ENCODE data around the gene GPHB5. TPM values are rescaled to one million over a fixed set of nuclear protein-coding genes. Genes with fewer than 3 reads are reported as not detected.

GPHB5 gene
- total RNA-seq, 1 donor from 2014 or later: not detected

DNA sequence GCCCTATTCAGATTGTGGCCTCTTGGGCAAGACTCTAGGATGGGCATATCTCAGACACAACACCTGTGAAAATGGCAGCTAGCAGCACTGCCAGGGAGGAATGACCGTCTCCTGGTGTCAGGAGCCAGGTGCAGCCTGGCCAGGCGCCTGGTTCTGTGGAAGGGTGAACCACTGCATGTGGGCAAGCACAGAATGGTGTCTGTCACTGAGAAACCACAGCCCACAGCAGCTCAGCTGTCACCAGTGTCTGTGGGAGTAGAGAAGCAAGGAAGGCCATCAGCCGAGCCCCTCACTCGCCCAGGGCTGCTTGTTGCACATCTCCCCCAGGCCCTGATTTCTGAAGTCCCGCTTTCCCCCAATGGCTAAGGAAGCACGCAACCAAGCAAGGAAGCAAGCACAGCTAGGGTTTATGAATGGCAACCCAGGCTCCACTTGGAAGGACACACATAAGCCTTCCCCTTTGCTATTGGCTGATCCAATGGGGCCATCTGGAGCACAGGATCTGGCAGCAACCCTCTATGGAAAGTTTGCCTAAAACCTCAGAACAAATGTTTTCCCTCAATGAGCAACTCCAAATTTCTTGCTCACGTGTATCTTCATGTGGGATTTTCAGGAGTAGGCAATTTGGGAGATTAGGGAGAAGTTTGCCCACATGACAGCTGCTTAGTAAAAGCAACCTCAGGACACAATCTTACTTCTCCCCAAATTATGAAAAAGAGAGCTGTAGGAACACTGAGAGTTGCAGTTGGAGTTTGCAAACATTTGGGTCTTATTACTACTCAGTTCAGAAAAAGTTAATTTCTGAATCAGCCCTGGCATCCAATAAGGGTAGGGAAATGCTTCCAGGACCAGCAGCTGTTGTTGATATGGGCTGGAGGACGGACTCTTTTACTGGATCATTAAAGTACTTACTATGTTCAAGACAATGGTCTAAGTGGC lies 44.7 kb downstream of the GPHB5 start:
- peak; percentile 44 for DNase-seq
- intact Hi-C loops (cut with DNase I): loop anchor here (10.0 kb wide), 1 partner anchor 1109 kb away; no protein-coding TSS in a partner anchor
- ATAC-seq (ENCODE audit: poor library complexity): peak; percentile 87

DNA sequence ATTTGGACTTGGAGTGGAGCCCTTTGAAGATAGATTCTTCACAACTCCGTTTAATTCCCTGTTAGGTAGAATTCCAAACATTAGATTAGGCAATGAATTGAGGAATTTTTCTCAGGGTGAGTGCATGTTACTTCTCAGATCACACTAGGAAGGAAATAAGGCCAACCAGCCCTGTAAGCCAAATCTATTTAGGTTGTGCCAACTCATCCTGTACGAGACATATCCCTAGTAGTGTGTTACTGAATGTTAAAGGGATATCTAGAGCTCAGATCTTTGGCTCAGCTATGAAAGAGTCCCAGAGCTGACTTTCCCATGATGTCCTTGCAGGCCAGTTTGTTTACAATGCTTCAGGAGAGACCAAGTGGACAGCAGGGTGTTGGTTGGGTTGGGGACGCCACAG lies 45.6 kb downstream of the GPHB5 start:
- peak; percentile 7 for ATAC-seq (ENCODE audit: poor library complexity)
- intact Hi-C loops (cut with DNase I): loop anchor here (10.0 kb wide), 1 partner anchor 1108 kb away; no protein-coding TSS in a partner anchor
- no peak for DNase-seq

DNA sequence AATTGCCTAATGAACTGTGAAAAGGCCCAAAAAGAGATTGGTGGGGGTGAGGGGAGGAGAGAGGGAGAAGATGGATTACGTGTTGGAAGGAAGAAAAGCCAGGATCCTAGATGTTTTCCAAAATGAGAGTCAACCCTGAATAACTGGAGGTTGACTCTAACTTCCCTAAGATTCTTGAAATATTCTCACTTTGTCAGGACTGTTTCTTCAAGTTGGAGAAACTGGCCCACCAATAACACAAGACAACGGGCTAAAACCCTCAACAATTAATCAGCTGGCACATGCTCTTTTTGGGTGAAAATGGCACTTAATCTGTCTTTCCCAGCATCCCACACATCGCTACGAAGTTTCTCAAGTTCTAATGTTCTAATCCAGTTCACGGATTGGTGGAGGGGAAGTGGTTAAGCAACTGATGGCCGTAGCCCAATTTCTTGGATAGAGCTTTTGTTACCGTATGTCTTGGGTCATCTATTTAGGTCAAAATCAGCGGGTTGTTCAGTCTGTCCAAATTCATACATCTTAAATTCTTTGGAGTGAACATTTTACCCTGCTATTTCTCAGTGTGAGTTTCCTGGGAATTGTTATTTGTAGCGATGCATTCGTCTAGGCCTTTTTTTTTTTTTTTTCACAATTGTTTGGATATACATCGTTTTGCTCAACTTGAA lies 49.0 kb downstream of the GPHB5 start:
- intact Hi-C loops (cut with DNase I): loop anchor here (10.0 kb wide), 1 partner anchor 1105 kb away; no protein-coding TSS in a partner anchor
- DNase-seq: no peak
- ATAC-seq (ENCODE audit: poor library complexity): no peak

GRCh38 chr14:63268771-63269170 lies 50.0 kb downstream of the GPHB5 start:
- intact Hi-C loops (cut with DNase I): no loop called here
- DNase-seq (no peak), ATAC-seq (ENCODE audit: poor library complexity) (no peak)

DNA sequence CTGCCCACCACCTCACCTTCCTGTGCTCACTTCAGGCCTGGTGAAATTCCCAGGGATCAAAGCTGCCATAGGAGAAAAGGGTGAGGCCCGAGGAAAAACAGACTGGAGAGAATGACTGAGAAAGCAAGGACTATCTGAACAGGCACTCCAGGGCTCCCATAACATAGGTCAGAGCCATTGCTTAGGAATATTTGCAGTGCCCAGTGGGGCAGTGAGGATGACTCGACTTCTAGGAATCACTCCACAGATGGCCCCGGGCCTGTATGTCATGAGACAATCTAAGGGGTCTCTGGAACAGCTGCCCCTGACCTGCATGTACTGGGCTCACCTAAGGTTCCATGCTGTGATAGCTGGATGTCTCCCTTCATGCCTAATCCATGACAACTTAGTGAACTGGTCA lies 51.6 kb downstream of the GPHB5 start:
- ATAC-seq (ENCODE audit: poor library complexity) (no peak), DNase-seq (no peak)
- intact Hi-C loops (cut with DNase I): no loop called here

DNA sequence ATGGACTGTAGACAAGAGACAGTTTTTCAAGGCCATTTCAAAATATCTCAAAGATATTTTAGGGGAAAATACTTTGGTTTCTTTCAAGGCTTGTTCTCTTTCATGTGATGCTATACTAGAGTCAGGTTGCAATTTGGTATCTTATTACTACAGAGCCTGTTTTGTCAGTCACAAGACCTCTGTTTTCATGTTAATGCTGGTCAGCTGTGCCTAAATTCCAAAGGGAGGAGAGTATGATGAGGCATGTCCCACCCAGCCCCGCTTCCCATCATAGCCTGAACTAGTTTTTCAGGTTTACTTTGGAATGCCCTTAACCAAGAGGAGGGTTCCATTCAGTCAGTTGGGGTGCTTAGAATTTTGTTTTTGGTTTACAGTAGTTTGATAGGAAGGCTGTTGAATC lies 52.6 kb downstream of the GPHB5 start:
- intact Hi-C loops (cut with DNase I): no loop called here
- no peak for ATAC-seq (ENCODE audit: poor library complexity)
- no peak for DNase-seq

Other genes starting within 250 kb of the GPHB5 start
- gene RHOJ, start 114.5 kb downstream of the GPHB5 start, total RNA-seq: 13.5 TPM
- 32.9 TPM for gene PPP2R5E, start 224.4 kb upstream of the GPHB5 start, total RNA-seq

Data from Right ventricle myocardium superior (tissue), 1 donor.